GM12872 (cell line): ENCODE results near the gene GPR107.

Experiments used
- TF ChIP-seq, protein P1 (sequence below): IDR thresholded peaks from 3 replicates; pipeline ENCODE4 v1.5.1; 2011; ENCODE audit warnings: low read depth, mild to moderate bottlenecking, low read length, moderate library complexity; ENCODE audit not compliant: insufficient read depth

GPR107 gene

DNA sequence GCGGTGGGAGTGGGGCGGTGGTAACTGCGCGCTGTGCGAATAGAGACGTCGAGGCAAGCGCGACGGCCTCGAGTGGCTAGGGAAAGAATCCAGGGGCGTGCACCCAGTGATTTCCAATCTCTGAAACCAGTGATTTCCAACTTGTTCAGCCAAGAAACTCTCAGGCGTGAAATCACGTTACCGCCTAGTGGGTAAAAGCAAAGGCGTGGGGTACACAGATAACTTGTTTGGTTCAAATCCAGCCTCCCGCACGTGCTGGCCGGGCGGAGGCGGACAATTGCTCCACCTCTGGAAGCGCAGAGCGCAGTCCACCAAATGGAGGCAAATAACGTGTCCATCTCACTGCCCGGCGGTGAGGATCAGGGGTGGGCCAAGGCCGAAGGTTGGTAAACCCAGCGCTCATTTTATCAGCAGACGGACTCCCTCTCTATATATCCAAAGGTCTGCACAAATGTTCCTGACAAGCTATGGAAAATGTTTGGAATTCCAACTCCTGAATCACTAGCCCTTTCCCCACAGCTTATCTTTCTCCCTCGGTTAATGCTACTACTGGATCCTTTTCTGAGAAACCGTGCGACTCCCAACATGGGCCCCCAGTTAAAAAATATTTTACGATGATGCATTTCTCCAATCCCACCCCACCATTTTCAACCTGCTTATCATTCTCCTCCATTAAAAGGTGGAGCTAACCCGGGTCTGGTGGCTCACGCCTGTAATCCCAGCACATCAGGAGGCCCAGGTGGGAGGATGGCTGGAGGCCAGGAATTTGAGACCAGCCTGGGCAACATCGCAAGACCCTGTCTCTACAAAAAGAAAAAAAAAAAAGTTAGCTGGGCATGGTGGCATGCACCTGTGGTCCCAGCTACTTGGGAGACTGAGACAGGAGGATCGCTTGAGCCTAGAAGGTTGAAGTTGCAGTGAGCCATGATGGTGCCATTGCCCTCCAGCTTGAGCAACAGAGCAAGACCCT, 9.8 kb upstream of the GPR107 start:
- TF ChIP-seq, protein P1, sequence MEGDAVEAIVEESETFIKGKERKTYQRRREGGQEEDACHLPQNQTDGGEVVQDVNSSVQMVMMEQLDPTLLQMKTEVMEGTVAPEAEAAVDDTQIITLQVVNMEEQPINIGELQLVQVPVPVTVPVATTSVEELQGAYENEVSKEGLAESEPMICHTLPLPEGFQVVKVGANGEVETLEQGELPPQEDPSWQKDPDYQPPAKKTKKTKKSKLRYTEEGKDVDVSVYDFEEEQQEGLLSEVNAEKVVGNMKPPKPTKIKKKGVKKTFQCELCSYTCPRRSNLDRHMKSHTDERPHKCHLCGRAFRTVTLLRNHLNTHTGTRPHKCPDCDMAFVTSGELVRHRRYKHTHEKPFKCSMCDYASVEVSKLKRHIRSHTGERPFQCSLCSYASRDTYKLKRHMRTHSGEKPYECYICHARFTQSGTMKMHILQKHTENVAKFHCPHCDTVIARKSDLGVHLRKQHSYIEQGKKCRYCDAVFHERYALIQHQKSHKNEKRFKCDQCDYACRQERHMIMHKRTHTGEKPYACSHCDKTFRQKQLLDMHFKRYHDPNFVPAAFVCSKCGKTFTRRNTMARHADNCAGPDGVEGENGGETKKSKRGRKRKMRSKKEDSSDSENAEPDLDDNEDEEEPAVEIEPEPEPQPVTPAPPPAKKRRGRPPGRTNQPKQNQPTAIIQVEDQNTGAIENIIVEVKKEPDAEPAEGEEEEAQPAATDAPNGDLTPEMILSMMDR = 0 out of 3 replicates have a peak, but pooled peaks have one; percentile 3

DNA sequence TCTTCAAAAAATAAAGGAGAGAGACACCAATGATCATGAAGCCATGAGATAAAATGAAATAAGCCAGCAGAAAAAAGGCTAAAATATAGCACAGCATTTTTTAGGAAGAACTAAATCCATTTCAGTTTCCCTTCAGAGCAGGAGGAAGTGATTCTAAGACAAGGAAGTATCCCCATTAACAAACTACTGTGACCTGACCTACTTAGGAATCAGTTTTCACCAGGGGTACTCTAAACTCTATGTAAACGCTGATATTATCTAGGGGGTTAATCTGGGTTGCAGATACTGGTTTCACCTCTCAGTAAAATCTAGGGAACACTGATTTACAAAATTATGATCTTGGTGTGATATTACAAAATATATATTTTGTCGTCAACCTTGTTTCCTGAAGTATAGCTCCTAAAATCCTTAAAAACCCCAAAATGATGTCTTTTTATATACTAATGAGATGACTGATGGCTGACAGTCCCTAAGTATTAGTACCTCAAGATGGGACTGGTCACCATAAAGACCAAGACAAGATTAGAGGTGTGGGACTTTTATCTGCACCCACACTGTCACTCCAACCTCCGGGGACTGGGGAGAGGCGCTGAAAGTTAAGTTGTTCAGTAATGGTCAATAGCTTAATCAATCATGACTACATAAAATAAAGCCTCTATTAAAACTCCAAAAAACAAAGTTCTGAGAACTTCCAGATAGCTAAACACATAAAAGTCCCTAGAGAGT, 7.8 kb upstream of the GPR107 start:
- TF ChIP-seq, protein P1 = no peak

DNA sequence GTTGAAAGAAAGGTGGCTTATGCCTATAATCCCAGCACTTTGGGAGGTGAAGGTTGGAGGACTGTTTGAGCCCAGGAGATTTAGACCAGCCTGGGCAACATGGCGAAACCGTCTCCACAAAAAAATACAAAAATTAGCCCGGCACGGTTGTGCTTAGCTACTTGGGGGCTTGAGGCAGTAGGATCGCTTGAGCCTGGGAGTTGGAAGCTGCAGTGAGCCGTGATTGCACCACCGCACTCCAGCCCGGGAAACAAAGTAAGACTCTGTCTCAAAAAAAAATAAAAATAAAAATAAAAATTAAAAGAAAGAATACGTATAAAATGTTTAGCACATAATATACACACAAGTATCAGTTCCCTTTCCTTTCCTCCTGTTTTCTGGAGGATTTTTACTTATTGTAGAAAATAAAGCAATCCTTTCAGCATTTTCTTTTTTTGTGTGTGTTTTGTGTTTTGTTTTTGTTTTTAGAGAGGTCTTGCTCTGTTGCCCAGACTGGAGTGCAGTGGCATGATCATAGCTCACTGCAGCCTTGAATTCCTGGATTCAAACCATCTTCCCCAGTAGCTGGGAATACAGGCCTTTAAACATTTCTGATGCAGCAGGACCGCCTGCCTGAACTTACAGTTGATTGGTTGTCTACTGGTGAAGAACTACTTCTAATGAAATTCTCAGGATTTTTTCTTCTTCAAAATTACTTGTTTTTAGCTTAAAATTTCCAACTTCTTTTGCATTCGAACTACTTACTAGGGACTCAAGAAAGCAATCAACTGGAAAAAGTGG, 4.1 kb upstream of the GPR107 start:
- TF ChIP-seq, protein P1 = no peak

DNA sequence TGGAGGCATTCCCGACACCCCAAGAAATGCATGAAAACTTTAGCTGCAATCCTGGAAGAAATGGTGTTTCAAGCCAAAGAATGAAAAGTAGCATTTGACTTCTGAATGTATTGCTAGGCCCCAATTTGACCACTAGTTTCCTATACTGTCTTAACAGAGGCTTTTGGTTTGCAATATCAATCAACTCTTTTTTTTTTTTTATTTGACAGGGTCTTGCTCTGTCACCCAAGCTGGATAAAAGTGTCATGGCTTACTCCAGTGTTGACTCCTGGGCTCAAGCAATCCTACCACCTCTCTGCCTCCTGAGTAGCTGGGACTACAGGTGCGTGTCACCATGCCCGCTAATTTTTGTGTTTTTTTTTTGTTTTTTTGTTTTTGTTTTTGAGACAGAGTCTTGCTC, 3.2 kb upstream of the GPR107 start:
- TF ChIP-seq, protein P1 = 0 out of 3 replicates have a peak, but pooled peaks have one; percentile 4

DNA sequence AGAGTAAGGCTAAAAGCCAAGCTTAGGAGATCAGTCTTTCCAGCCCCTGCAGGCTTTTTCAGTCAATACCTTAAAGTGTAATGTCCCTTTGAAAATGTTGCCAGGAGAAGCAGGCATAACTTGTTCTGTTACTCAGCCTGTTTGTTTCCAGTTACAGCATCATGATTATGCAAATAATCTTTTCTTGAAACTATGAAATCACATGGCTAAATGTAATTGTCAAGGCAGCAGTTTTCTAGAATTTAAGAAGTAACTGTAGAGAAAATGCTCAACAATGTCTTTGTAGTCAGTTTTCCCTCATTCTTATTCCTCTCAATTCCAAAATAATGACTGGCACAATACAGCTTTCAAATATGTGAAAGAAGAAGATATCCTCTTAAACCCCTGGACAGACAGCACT, 1.9 kb upstream of the GPR107 start:
- TF ChIP-seq, protein P1 = no peak

DNA sequence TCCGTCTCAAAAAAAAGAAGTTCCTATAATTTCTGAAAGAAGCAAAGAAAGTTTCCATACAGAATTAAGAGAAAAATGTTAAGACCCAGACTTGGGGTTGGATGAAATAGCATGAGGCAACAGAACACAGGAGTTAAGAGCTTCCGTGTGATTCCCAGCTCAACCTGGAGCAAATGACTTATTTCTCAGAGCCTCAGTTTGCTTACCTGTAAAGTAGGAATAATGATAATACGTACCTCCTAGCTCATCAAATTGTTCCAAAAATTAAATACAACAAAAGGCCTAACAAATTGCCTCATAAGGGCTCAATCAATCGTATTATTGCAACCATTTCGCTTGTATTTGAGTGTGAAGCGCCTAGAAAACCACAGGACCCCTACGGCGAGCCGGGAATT, 600 bp upstream of the GPR107 start:
- TF ChIP-seq, protein P1 = no peak
